C1 segment of cervical spinal cord (tissue), 14 donors: ENCODE data around the gene CAPZB.
A peak's percentile ranks its signal among the peaks of the same experiment; 100 is the strongest.

Experiments used
- DNase-seq, 14 donors: peaks; one replicate each; lab custom pipeline; 2025; lab: John Stamatoyannopoulos, UW

CAPZB gene

GRCh38 chr1:19407494-19408096 is 77.7 kb downstream of the CAPZB start:
- DNase-seq, result no peak

GRCh38 chr1:19406680-19407079 is 78.7 kb downstream of the CAPZB start:
- DNase-seq, result no peak

DNA sequence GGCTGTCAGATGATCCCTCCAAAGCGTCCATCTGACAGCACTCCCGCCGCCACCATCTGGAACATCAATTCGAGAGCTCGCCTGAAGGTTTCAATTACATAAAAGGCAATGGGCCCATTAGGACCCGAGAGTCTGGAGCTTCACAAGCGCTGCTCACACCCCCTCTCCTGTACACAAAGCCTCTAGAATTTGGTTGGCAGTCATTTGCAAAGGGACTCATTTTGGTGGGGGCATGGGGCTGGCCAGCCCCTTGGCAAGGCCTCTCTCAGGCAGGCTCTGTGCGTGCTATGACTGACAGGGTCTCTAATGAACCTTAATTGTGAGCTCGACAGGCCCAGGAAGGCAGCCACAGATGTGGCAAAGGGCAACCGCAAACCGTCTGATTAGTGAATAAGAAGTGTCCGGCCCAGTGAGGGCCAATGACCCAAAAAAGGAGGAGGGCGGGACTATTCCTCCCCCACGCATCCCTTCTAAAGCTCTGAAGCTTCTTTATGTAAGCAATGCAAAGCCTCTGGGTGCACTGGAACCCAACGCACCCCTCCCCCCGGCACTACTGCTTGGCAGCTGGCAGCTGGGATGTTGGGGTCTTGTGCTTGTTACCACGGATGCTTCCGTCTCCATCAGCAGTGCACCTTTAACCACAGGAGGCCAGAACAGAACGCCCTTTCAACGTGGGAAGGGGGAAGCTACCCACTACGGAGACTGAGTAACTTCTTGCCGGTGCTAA is 79.4 kb downstream of the CAPZB start:
- peak in 8 of 14 donors; percentile 16 to 72 (median 42) for DNase-seq

DNA sequence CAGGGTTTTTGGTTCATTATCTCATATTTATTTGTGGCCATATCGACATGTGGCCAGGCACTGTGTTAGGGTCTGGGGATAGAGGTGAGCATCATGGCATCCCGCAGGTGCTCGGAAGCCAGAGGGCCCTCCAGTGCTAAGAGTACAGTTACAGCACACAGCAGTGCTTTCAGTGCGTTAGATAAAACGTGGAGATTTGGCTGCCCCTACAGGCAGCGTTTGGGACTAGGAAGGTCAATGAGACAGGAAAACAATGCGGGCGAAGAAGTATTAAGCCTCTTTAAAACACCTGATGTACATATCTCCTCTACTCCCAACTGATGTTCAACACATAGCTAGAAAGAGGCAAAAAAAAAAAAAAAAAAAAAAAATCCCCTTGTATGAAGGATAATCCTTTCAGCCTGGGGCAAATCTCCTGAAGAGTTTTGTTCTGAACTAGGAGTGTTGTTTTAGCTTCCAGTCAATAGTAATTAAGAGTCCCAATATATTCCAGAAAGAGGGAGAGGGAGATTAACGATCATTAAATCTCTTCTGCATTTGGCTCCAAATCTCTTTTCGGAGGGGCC is 80.1 kb downstream of the CAPZB start:
- no peak for DNase-seq

DNA sequence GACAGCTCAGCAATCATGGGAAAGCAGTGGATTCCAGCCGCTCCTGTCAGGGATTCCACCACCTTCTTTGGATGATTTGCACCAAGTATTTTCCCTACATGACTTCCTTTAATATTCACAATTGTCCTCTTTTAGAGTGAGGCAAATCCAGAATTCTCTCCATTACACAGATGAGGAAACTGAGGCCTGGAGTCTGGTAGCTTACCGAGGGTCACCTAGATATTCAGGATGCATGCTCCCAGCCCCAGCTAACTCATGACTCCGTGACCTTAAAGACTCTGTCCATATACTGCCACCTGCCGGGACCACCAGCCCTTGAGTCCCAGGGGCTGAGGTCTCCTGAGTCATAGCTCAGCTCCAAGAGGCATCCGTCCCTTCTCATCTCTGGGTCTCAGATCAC is 80.6 kb downstream of the CAPZB start:
- no peak for DNase-seq

DNA sequence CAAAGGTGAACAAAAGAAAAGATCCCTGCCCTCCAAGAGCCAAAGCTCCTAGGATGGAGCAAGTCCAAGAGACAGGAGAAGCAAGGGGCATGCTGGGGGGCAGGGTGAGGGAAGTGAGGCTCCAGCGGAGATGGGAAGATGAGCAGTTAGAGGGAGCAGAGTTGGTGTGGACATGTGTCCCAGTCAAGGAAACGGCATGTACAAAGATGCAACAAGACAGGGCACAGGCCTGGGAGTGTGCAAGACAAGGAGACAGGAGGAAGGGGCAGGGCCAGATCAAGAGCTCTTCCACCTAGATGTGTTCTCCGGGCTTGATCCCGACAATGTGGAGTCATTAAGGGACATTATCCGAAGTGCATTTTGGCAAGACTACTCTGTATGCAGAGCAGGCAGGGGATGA is 82.1 kb downstream of the CAPZB start:
- DNase-seq, result no peak

GRCh38 chr1:19402031-19402813 is 83.1 kb downstream of the CAPZB start:
- DNase-seq, result no peak

DNA sequence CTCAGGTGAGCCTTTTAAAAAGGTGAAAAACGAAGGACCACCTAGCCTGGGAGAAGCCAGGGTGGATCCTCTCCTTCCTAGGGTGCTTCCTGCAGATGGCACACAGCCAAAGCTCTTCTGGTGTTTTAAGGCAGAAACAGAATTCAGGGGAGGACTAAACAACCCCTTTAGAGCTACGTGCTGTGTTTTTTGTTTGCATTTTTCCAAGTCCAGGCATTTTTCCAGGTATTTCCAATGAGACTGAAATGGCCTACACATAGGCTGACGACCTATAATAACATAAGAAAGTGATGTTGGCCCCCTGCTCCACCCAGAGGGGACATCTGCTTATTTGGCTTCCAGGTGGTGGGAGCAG is 83.8 kb downstream of the CAPZB start:
- DNase-seq, result no peak

DNA sequence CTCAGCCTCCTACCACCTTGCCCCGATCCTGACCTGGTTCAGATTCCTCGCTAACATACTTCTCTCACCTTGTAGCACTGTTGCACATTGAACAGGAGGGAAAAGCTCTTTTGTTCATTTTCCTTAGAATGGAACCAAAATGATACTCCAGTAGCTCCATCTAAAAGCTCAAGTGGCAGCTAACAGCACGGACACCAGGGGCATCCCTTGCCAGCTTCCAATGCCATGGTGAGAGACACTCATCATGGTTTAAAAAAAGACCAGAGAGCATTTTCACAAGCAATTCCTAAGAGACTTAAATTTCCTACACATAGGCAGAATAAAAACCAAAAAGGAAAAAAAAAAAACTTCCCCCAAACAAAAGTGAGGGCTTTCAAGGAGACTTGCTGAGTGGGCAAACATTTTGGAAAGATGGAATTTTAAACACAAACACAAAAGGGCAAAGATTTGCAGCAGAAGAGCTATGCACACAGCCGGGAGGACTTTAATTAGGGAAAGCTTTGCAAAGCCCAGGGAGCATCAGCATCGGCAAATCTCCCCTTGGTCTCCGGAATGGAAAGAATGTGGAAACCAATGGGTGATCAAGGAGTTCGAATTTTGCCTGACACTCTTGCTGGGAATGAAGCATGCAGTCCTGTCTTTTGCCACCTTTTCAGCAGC is 84.3 kb downstream of the CAPZB start:
- DNase-seq, result no peak

- no peak for DNase-seq
Measured at GRCh38 chr1:19400192-19400611, 85.1 kb downstream of the CAPZB start.

GRCh38 chr1:19398309-19398760 is 87.0 kb downstream of the CAPZB start:
- DNase-seq, result peak in 1 of 14 donors; percentile 50

- no peak for DNase-seq
Measured at GRCh38 chr1:19397217-19397945, 88.0 kb downstream of the CAPZB start.

DNA sequence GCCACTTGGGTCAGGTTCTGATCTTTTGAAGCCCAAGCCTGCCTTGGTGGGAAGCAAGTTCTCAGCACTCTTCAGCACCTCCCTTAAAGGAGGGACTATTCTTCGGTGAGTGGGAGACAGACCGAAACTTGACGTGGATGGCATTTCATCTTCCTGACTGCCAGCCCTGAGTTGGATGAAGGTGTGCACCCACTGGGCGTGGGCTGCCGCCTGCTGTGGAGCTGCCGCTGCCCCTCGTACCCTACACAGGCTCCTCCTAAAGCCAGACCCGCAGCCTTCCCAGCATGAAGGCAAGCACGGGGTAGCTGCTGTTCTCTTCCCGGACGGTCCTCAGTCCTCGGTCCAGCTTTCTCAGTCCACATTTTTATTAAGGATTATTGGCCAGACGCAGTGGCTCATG is 89.1 kb downstream of the CAPZB start:
- DNase-seq, result no peak

GRCh38 chr1:19395678-19396192 is 89.6 kb downstream of the CAPZB start:
- DNase-seq, result no peak

DNA sequence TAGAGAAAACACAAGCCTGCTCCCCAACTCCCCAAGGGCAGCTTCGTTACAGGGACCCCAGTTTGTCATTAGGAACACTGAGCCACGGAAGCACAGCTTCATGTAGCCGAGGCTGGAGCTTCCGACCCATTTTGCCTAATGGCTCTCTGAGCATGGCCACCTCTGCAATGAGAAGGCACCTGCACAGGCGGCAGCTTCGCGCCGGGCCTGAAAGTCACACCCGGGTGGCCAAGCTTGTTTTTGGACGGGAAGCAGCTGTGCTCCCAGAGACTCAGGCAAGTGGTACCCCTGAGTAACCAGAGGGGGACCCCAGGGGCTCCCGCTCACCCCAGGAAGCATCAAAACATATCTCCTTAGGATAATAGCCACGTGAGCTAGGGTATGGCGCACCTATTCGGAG is 92.3 kb downstream of the CAPZB start:
- DNase-seq, result no peak

DNA sequence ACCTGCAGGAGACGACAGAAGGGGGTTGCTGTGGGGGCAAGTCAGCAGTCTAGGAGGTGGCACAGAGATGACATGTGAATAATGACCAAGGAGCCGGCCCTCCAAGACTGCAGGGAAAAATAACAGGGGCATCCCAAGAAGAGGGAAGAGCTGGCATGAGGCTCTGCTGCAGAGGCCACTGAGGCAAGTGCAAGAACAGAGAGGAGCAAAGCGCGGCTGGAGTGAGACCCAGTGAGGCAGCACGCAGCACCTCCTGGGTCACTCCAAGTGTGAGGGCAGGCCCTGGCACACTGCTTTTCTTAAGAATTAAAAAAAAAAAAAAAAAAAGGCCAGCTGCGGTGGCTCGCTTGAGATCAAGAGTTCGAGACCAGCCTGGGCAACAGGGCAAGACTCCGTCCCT is 93.1 kb downstream of the CAPZB start:
- no peak for DNase-seq

- no peak for DNase-seq
Measured at GRCh38 chr1:19391596-19391981, 93.8 kb downstream of the CAPZB start.

DNA sequence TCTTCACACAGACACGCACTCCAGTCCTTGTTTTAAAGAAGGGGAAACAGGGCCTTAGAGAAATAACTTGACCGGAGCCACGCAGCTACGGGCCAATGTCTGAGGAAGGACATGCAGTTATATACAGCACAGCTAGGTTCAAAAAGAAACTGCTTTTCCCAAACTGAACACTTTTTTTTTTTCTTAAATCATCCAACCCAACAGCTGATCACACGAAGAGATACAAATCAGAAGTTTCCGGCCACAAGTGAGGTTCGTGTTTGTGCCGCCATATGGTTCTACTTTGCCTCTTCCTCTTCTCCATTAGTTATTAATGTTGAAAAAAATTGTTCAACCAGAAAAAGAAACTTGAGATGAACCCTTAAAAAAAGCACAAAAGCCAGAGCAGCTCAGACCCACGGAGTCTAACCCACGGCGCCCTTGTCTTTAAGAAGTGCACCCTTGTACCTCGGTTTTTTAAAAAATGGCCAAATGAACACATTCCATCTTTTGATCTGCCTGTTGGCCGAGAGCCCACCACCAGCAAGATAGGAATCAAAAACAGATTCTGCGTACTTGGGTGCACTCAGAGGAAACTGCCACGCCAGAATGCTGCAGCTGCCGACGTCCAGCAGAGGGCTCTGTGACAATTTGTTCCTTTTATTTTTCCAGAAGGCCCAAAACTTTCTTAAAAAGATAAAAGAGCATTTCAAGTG is 94.3 kb downstream of the CAPZB start:
- peak in 6 of 14 donors; percentile 12 to 59 (median 30) for DNase-seq

GRCh38 chr1:19390166-19390850 is 95.0 kb downstream of the CAPZB start:
- no peak for DNase-seq

DNA sequence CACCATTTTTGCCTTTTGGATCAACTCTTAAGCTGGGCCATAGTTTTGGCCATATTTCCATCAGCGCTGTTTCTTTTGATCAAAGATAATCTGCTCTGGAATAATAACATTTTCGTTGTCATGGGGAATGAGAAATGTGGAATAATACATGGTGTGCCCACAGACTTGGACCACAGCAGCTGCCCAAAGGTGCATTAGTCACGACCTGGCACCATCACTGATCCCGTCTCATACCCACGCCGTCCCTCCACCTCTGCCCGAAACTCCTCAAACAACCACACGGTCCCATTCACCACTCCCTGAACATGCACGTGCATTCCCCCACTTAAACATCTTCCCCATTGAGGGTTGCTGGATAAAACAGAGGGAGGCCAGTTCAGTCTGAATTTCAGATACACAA is 96.4 kb downstream of the CAPZB start:
- no peak for DNase-seq
